H9 (cell line): ENCODE data around the gene FRYL. TPM values are rescaled to one million over a fixed set of nuclear protein-coding genes. Genes with fewer than 3 reads are reported as not detected.

ENCODE experiments used
- DNase-seq: peaks from one replicate; pipeline ENCODE4 v3.0.0-alpha.2; 2017
- H2AFZ ChIP-seq: one replicate; pipeline ENCODE4 v1.6.1; 2013; ENCODE audit warnings: mild to moderate bottlenecking, low read length, control low read depth, moderate library complexity
- H2AK5ac ChIP-seq: 2 replicates; pipeline ENCODE4 v1.6.1; 2013; ENCODE audit warnings: low read length, control low read depth, mixed read lengths; ENCODE audit not compliant: insufficient read length
- H2BK120ac ChIP-seq: one replicate; pipeline ENCODE4 v1.6.1; 2013; ENCODE audit warnings: low read depth, mild to moderate bottlenecking, low read length, control low read depth, inconsistent platforms; ENCODE audit not compliant: poor library complexity, severe bottlenecking
- H2BK12ac ChIP-seq: 2 replicates; pipeline ENCODE4 v1.6.1; 2013; ENCODE audit warnings: low read length, control low read depth, mixed read lengths, low read depth; ENCODE audit not compliant: insufficient read length
- H2BK15ac ChIP-seq: 2 replicates; pipeline ENCODE4 v1.6.1; 2013; ENCODE audit warnings: low read depth, low read length, control low read depth
- H2BK20ac ChIP-seq: one replicate; pipeline ENCODE4 v1.6.1; 2013; ENCODE audit warnings: low read depth, mild to moderate bottlenecking, low read length, control low read depth, inconsistent platforms; ENCODE audit not compliant: poor library complexity, severe bottlenecking
- H2BK5ac ChIP-seq: 2 replicates; pipeline ENCODE4 v1.6.1; 2013; ENCODE audit warnings: low read length, control low read depth, mixed read lengths; ENCODE audit not compliant: insufficient read length
- H3K14ac ChIP-seq: 2 replicates; pipeline ENCODE4 v1.6.1; 2013; ENCODE audit warnings: low read length, control low read depth; ENCODE audit not compliant: insufficient read depth
- H3K18ac ChIP-seq: 2 replicates; pipeline ENCODE4 v1.6.1; 2013; ENCODE audit warnings: low read depth, mild to moderate bottlenecking, mixed read lengths, low read length, control low read depth; ENCODE audit not compliant: insufficient read length
- H3K23ac ChIP-seq: 2 replicates; pipeline ENCODE4 v1.6.1; 2013; ENCODE audit warnings: low read length, control low read depth, mixed read lengths, low read depth; ENCODE audit not compliant: insufficient read length
- H3K23me2 ChIP-seq: 2 replicates; pipeline ENCODE4 v1.6.1; 2013; ENCODE audit warnings: low read depth, mild to moderate bottlenecking, mixed read lengths, low read length, control low read depth; ENCODE audit not compliant: insufficient read length, poor library complexity, severe bottlenecking
- H3K27ac ChIP-seq: 2 replicates; pipeline ENCODE4 v1.5.1; 2013; ENCODE audit warnings: low read length, control low read depth, mixed read lengths, low read depth; ENCODE audit not compliant: insufficient read length
- H3K27me3 ChIP-seq: 2 replicates; pipeline ENCODE4 v1.6.1; 2013; ENCODE audit warnings: low read length, control low read depth, inconsistent platforms; ENCODE audit not compliant: insufficient read depth
- H3K4ac ChIP-seq: 2 replicates; pipeline ENCODE4 v1.6.1; 2013; ENCODE audit warnings: low read depth, mild to moderate bottlenecking, control low read depth, inconsistent platforms, low read length, moderate library complexity
- H3K4me1 ChIP-seq: 2 replicates; pipeline ENCODE4 v1.6.1; 2013; ENCODE audit warnings: low read length, control low read depth, inconsistent platforms; ENCODE audit not compliant: insufficient read depth
- H3K4me2 ChIP-seq: 2 replicates; pipeline ENCODE4 v1.6.1; 2013; ENCODE audit warnings: low read length, control low read depth, mixed read lengths; ENCODE audit not compliant: insufficient read length, insufficient read depth
- H3K56ac ChIP-seq: 2 replicates; pipeline ENCODE4 v1.6.1; 2013; ENCODE audit warnings: low read depth, mild to moderate bottlenecking, mixed read lengths, low read length, control low read depth; ENCODE audit not compliant: insufficient read length
- H3K79me1 ChIP-seq: 2 replicates; pipeline ENCODE4 v1.6.1; 2013; ENCODE audit warnings: low read depth, mild to moderate bottlenecking, moderate library complexity, low read length, control low read depth, inconsistent platforms; ENCODE audit not compliant: insufficient read depth, poor library complexity, severe bottlenecking
- H3K79me2 ChIP-seq: 2 replicates; pipeline ENCODE4 v1.6.1; 2013; ENCODE audit warnings: low read length, control low read depth, inconsistent platforms; ENCODE audit not compliant: insufficient read depth
- H3K9ac ChIP-seq: 2 replicates; pipeline ENCODE4 v1.6.1; 2013; ENCODE audit warnings: low read length, control low read depth, mixed read lengths; ENCODE audit not compliant: insufficient read length; ENCODE audit errors: extremely low read depth
- H3K9me3 ChIP-seq: one replicate; pipeline ENCODE4 v1.6.1; 2013; ENCODE audit warnings: low read depth, low read length, inconsistent platforms; ENCODE audit not compliant: control insufficient read depth
- H3T11ph ChIP-seq: one replicate; pipeline ENCODE4 v1.6.1; 2013; ENCODE audit warnings: mild to moderate bottlenecking, low read length, control low read depth, inconsistent platforms
- H4K20me1 ChIP-seq: one replicate; pipeline ENCODE4 v1.6.1; 2013; ENCODE audit not compliant: control insufficient read depth, insufficient read length, insufficient read depth
- H4K5ac ChIP-seq: 2 replicates; pipeline ENCODE4 v1.6.1; 2013; ENCODE audit warnings: low read depth, mild to moderate bottlenecking, mixed read lengths, low read length, control low read depth; ENCODE audit not compliant: insufficient read length
- H4K8ac ChIP-seq: replicated peaks from 2 replicates; pipeline ENCODE4 v1.6.1; 2013; ENCODE audit warnings: low read length, control low read depth, mixed read lengths, low read depth; ENCODE audit not compliant: insufficient read length
- H4K91ac ChIP-seq: 2 replicates; pipeline ENCODE4 v1.6.1; 2013; ENCODE audit warnings: low read depth, mild to moderate bottlenecking, moderate library complexity, mixed read lengths, low read length, control low read depth; ENCODE audit not compliant: insufficient read length
- H3K27ac Mint-ChIP-seq, 3 experiments: 2 replicates in 2 of 3; 3 replicates in 1 of 3; pipeline ENCODE4 v1.8.0; 2020 to 2021; ENCODE audit warnings: mixed read lengths in 3 of 3, mild to moderate bottlenecking in 1 of 3, moderate library complexity in 1 of 3
- H3K27me3 Mint-ChIP-seq: 2 replicates; pipeline ENCODE4 v1.8.0; 2021; ENCODE audit warnings: low read depth, mild to moderate bottlenecking, moderate library complexity, mixed read lengths
- H3K36me3 Mint-ChIP-seq, 3 experiments: 2 replicates in 2 of 3; 3 replicates in 1 of 3; pipeline ENCODE4 v1.8.0; 2020 to 2021; ENCODE audit warnings: low read depth in 3 of 3, mixed read lengths in 3 of 3; ENCODE audit not compliant: insufficient read depth in 1 of 3
- H3K4me1 Mint-ChIP-seq, 2 experiments: 2 replicates each; pipeline ENCODE4 v1.8.0; 2020; ENCODE audit warnings: mixed read lengths in 2 of 2
- H3K4me3 Mint-ChIP-seq, 2 experiments: 2 replicates in 1 of 2; 3 replicates in 1 of 2; pipeline ENCODE4 v1.8.0; 2020 to 2021; ENCODE audit warnings: mild to moderate bottlenecking in 2 of 2, mixed read lengths in 2 of 2, moderate library complexity in 1 of 2
- H3K9me3 Mint-ChIP-seq, 2 experiments: 2 replicates in 1 of 2; 3 replicates in 1 of 2; pipeline ENCODE4 v1.8.0; 2020; ENCODE audit warnings: mild to moderate bottlenecking in 2 of 2, mixed read lengths in 2 of 2, moderate library complexity in 1 of 2
- WGBS: extraction: QIAGEN DNeasy Blood & Tissue Kit; methylation state at CpG from one replicate; pipeline ENCODE4 v1.1.7; 2013; ENCODE audit warnings: missing lambda C conversion rate, low lambda C conversion rate, mixed read lengths; ENCODE audit not compliant: insufficient read length; ENCODE audit errors: extremely low coverage; 5-methylcytosine and 5-hydroxymethylcytosine counted together
- total RNA-seq: library from RNA; stranded (reverse); gene quantifications from 2 replicates; pipeline ENCODE4 v1.2.1, GENCODE V29; 2021
- TF ChIP-seq, protein P1 (sequence below): fragments of 200-600 bp; sonication (generic); conservative IDR thresholded peaks from 3 replicates; pipeline ENCODE4 v1.8.0; 2021; ENCODE audit warnings: antibody characterized with exemption, mild to moderate bottlenecking

Gene FRYL
- total RNA-seq, 1 experiment from 2014 or later = 31.5 TPM

DNA sequence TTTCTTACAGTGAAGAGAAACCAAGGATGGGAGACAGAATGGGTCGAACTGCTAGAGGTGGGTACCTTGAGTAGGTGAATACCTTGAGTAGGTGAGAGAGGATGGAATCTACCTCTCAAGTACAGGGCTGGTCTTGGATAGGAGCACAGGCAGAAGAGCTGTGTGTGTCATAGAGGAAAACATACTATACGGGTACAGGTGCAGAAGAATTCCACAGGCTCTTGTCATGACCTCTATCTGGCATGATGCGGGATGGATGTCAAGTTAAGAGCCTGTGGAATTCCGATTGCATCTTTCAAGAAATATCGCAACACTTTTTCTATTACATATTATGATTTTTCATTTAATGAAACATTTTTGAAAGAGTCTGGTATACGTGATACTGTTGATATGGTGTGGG lies 32.8 kb upstream of the FRYL start:
- Histone ChIP-seq H2BK15ac (no peak overlapping the region), H4K5ac (no peak overlapping the region), H2BK120ac (no peak overlapping the region), H3K79me2 (no peaks in the 10 kb centered on the region), H3K27ac (no peak overlapping the region), H3K23me2 (no peaks in the 10 kb centered on the region), H2BK12ac (no peak overlapping the region), H2BK20ac (no peak overlapping the region), H3K27me3 (no peaks in the 10 kb centered on the region; the same call in 1 of the 2 replicates), H3K4me2 (no peak overlapping the region), H2AK5ac (no peak overlapping the region), H3K18ac (no peak overlapping the region), H3K23ac (no peak overlapping the region), H3K56ac (no peak overlapping the region), H2BK5ac (no peak overlapping the region), H3K4ac (no peak overlapping the region), H3K79me1 (no peaks in the 10 kb centered on the region), H4K8ac (no peak overlapping the region), H3K14ac (no peak overlapping the region), H3T11ph (no peak overlapping the region), H3K9me3 (no peaks in the 10 kb centered on the region), H3K4me1 (no peaks in the 10 kb centered on the region), H4K20me1 (peaks cover 3% of the 10 kb centered on the region), H3K9ac (no peak overlapping the region), H2AFZ (no peak overlapping the region), H4K91ac (no peak overlapping the region)
- no peaks in the 10 kb centered on the region for H3K27me3 Mint-ChIP-seq
- no peak overlapping the region; a peak in 1 of 7 replicates for H3K27ac Mint-ChIP-seq
- TF ChIP-seq, protein P1, sequence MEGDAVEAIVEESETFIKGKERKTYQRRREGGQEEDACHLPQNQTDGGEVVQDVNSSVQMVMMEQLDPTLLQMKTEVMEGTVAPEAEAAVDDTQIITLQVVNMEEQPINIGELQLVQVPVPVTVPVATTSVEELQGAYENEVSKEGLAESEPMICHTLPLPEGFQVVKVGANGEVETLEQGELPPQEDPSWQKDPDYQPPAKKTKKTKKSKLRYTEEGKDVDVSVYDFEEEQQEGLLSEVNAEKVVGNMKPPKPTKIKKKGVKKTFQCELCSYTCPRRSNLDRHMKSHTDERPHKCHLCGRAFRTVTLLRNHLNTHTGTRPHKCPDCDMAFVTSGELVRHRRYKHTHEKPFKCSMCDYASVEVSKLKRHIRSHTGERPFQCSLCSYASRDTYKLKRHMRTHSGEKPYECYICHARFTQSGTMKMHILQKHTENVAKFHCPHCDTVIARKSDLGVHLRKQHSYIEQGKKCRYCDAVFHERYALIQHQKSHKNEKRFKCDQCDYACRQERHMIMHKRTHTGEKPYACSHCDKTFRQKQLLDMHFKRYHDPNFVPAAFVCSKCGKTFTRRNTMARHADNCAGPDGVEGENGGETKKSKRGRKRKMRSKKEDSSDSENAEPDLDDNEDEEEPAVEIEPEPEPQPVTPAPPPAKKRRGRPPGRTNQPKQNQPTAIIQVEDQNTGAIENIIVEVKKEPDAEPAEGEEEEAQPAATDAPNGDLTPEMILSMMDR = no peak
- WGBS = no CpG with 5 or more reads among the region's 6 CpGs
- H3K4me3 Mint-ChIP-seq = no peak overlapping the region
- no peaks in the 10 kb centered on the region for H3K36me3 Mint-ChIP-seq
- DNase-seq = no peak
- H3K4me1 Mint-ChIP-seq = peaks cover 8 to 9% of the 10 kb centered on the region in 2 experiments
- H3K9me3 Mint-ChIP-seq = no peaks in the 10 kb centered on the region
